Suppressor macrophage treated with lipopolysaccharide for 4 hours (primary cell): ENCODE results near the gene CEP192.
"Not testable (repeated sequence)": the region's sequence is repeated elsewhere in the genome, so short reads cannot be mapped to it uniquely, and the experiment has no call there.

Source experiments
- DNase-seq: peaks from one replicate; pipeline ENCODE4 v3.0.0-alpha.2; 2020

Gene CEP192

GRCh38 chr18:12990967-12991820 lies at the start of gene CEP192:
TSS of gene CEP192 (plus strand) at chr18:12991362. CDS start at chr18:12999425, 8,063 bp downstream.
- DNase-seq: peak; percentile 99

GRCh38 chr18:12943215-12943614 lies 47.9 kb upstream of the CEP192 start:
- no peak for DNase-seq

- DNase-seq: peak; percentile 9
Measured at GRCh38 chr18:12944709-12945108, 46.5 kb upstream of the CEP192 start.

- DNase-seq: peak; percentile 61
Measured at GRCh38 chr18:12946549-12947284, 44.4 kb upstream of the CEP192 start.

- DNase-seq: peak; percentile 100
Measured at GRCh38 chr18:12947285-12948049, 43.7 kb upstream of the CEP192 start, which contains the start of gene SEH1L. TSS of gene SEH1L (plus strand) at chr18:12948011. CDS start at chr18:12948122, 111 bp downstream.

GRCh38 chr18:12948050-12948804 lies 42.9 kb upstream of the CEP192 start:
- peak; percentile 94 for DNase-seq

GRCh38 chr18:12958478-12958877 lies 32.7 kb upstream of the CEP192 start:
- no peak for DNase-seq

- DNase-seq: no peak
Measured at GRCh38 chr18:12960395-12960794, 30.8 kb upstream of the CEP192 start.

- no peak for DNase-seq
Measured at GRCh38 chr18:12960853-12961397, 30.2 kb upstream of the CEP192 start.

- DNase-seq: no peak
Measured at GRCh38 chr18:12963069-12963468, 28.1 kb upstream of the CEP192 start.

- DNase-seq: no peak
Measured at GRCh38 chr18:12968115-12968514, 23.0 kb upstream of the CEP192 start.

GRCh38 chr18:12968619-12969018 lies 22.5 kb upstream of the CEP192 start:
- DNase-seq: no peak

GRCh38 chr18:12973562-12974213 lies 17.5 kb upstream of the CEP192 start:
- DNase-seq: peak; percentile 26

GRCh38 chr18:12975488-12975887 lies 15.7 kb upstream of the CEP192 start:
- DNase-seq: no peak

- no peak for DNase-seq
Measured at GRCh38 chr18:12976305-12976704, 14.9 kb upstream of the CEP192 start.

GRCh38 chr18:12980065-12980464 lies 11.1 kb upstream of the CEP192 start:
- DNase-seq: not testable (repeated sequence)

GRCh38 chr18:12989397-12990122 lies 1.6 kb upstream of the CEP192 start:
- no peak for DNase-seq

GRCh38 chr18:12990123-12990475 lies 1.1 kb upstream of the CEP192 start:
- DNase-seq: no peak

- DNase-seq: peak; percentile 18
Measured at GRCh38 chr18:12990641-12990966, 558 bp upstream of the CEP192 start.

GRCh38 chr18:12991821-12992179 lies 638 bp downstream of the CEP192 start:
- no peak for DNase-seq

GRCh38 chr18:12993439-12993838 lies 2.3 kb downstream of the CEP192 start:
- DNase-seq: no peak
